Suprapubic skin (tissue), 4 donors: Measurements from ENCODE around the gene HOATZ. TPM values are rescaled to one million over a fixed set of nuclear protein-coding genes. Genes with fewer than 3 reads are reported as not detected.

ENCODE experiments used
- DNase-seq, 2 donors: peaks; one replicate each; pipeline ENCODE4 v3.0.0-alpha.2; 2019; ENCODE audit warnings: low spot score in 2 of 2
- H3K27ac ChIP-seq: fragments of 200-600 bp; sonication (generic); one replicate; pipeline ENCODE4 v1.5.1; 2019
- H3K27me3 ChIP-seq: fragments of 200-600 bp; sonication (generic); one replicate; pipeline ENCODE4 v1.5.1; 2019
- H3K36me3 ChIP-seq: fragments of 200-600 bp; sonication (generic); one replicate; pipeline ENCODE4 v1.5.1; 2019
- H3K4me1 ChIP-seq: fragments of 200-600 bp; sonication (generic); one replicate; pipeline ENCODE4 v1.5.1; 2019
- H3K4me3 ChIP-seq: fragments of 200-600 bp; sonication (generic); one replicate; pipeline ENCODE4 v1.5.1; 2019; ENCODE audit warnings: mild to moderate bottlenecking
- H3K9me3 ChIP-seq: fragments of 200-600 bp; sonication (generic); one replicate; pipeline ENCODE4 v1.5.1; 2019
- CTCF ChIP-seq, 2 donors: fragments of 200-600 bp in 1 of 2; fragments of 450-650 bp in 1 of 2; sonication (generic) in 1 of 2; IDR thresholded peaks; one replicate each; pipeline ENCODE4 v1.5.1; 2016 to 2019; ENCODE audit warnings: antibody characterized with exemption in 2 of 2, mild to moderate bottlenecking in 1 of 2, moderate library complexity in 1 of 2
- EP300 ChIP-seq: sonication (generic); formaldehyde crosslinking; IDR thresholded peaks from one replicate; pipeline ENCODE4 v1.6.1; 2017; ENCODE audit warnings: antibody characterized with exemption
- POLR2A ChIP-seq, 2 donors: fragments of 450-650 bp; IDR thresholded peaks; one replicate each; pipeline ENCODE4 v1.6.1; 2017; ENCODE audit warnings: antibody characterized with exemption in 2 of 2, mild to moderate bottlenecking in 2 of 2, moderate library complexity in 2 of 2
- POLR2AphosphoS5 ChIP-seq, 3 donors: sonication (generic); formaldehyde crosslinking; IDR thresholded peaks; one replicate each; pipeline ENCODE4 v1.6.1; 2017; ENCODE audit warnings: antibody characterized with exemption in 3 of 3
- WGBS: methylation state at CpG from one replicate; pipeline ENCODE4 v1.1.5; 2018; 5-methylcytosine and 5-hydroxymethylcytosine counted together
- total RNA-seq, 4 donors: library from RNA; depleted of rRNA; stranded (reverse); fragments of >200 nt; gene quantifications; one replicate each; pipeline ENCODE4 v1.1.0, GENCODE V29; 2016

HOATZ gene
- total RNA-seq, 4 donors from 2014 or later, result not detected

GRCh38 chr11:111530091-111530490 is 15.5 kb downstream of the HOATZ start:
- WGBS, result 75% methylated on average over 3 of the region's 3 CpGs
- no peak for DNase-seq
- Histone ChIP-seq H3K27ac (no peak overlapping the region), H3K4me1 (no peaks in the 10 kb centered on the region), H3K27me3 (peaks cover 6% of the 10 kb centered on the region), H3K36me3 (no peaks in the 10 kb centered on the region), H3K4me3 (no peak overlapping the region), H3K9me3 (no peaks in the 10 kb centered on the region)
- TF ChIP-seq POLR2AphosphoS5 (IDR thresholded peaks at IDR 0.05) (no peak), CTCF (IDR thresholded peaks at IDR 0.05) (no peak), EP300 (no peak), POLR2A (IDR thresholded peaks at IDR 0.05) (no peak)

DNA sequence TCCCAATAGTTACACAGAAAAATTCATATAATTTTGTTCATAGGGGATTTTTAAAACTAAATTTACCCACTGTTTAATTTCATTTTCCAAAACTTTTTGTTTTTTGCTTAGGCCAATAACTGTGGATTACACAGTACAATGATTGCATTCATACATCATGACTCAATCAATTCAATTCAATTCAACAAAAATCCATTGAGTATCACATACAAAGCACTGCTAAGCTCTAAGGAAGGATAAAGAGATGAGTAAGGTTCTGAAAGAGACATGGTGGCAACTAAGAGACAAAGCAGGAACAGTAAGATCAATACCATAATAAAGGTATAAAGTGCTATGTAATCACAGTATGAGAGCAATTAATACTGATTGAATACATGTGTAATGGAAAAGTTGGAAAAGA is 16.6 kb downstream of the HOATZ start:
- H3K27me3 ChIP-seq, result peaks cover 13% of the 10 kb centered on the region
- no peak for DNase-seq
- H3K4me1 ChIP-seq, result no peaks in the 10 kb centered on the region
- H3K36me3 ChIP-seq, result no peaks in the 10 kb centered on the region
- TF ChIP-seq CTCF (IDR thresholded peaks at IDR 0.05), result no peak
- TF ChIP-seq EP300, result no peak
- TF ChIP-seq POLR2AphosphoS5 (IDR thresholded peaks at IDR 0.05), result no peak
- TF ChIP-seq POLR2A (IDR thresholded peaks at IDR 0.05), result no peak
- H3K9me3 ChIP-seq, result no peaks in the 10 kb centered on the region
- no peak overlapping the region for H3K27ac ChIP-seq
- no peak overlapping the region for H3K4me3 ChIP-seq

GRCh38 chr11:111531687-111532364 is 17.2 kb downstream of the HOATZ start:
- no peak for DNase-seq
- Histone ChIP-seq H3K36me3 (no peaks in the 10 kb centered on the region), H3K4me1 (no peaks in the 10 kb centered on the region), H3K27ac (no peak overlapping the region), H3K4me3 (no peak overlapping the region), H3K27me3 (peaks cover 13% of the 10 kb centered on the region), H3K9me3 (no peaks in the 10 kb centered on the region)
- 68% methylated on average over 9 of the region's 9 CpGs for WGBS
- TF ChIP-seq CTCF (IDR thresholded peaks at IDR 0.05), result no peak
- no peak for TF ChIP-seq POLR2A (IDR thresholded peaks at IDR 0.05)
- TF ChIP-seq EP300, result no peak

GRCh38 chr11:111532365-111532709 is 17.8 kb downstream of the HOATZ start:
- DNase-seq, result no peak
- H3K4me3 ChIP-seq, result no peak overlapping the region
- H3K27ac ChIP-seq, result no peak overlapping the region
- WGBS, result 78% methylated on average over 5 of the region's 5 CpGs
- peaks cover 13% of the 10 kb centered on the region for H3K27me3 ChIP-seq
- no peaks in the 10 kb centered on the region for H3K9me3 ChIP-seq
- no peak for TF ChIP-seq CTCF (IDR thresholded peaks at IDR 0.05)
- TF ChIP-seq POLR2A (IDR thresholded peaks at IDR 0.05), result no peak
- TF ChIP-seq POLR2AphosphoS5 (IDR thresholded peaks at IDR 0.05), result no peak
- TF ChIP-seq EP300, result no peak
- H3K4me1 ChIP-seq, result no peaks in the 10 kb centered on the region
- H3K36me3 ChIP-seq, result no peaks in the 10 kb centered on the region

DNA sequence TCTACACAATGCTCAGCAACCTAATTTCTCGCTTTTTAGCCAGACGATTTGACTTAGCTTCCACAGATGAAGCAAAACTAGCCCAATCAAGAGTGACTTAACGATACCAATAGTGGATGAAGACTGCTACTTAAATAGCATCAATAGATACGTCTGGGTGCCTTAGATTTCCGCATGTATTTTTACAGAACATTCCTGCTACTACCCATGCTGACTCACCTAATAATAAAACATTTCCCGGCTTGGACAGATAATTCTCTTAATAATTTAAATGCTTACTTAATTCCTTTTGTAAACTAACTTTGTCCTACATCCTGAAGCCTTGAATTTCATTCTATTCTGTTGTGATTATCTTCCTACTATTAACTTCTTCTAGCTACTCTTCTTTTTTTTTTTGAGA is 20.7 kb downstream of the HOATZ start:
- no peak overlapping the region for H3K4me3 ChIP-seq
- H3K9me3 ChIP-seq, result no peaks in the 10 kb centered on the region
- no peak for DNase-seq
- TF ChIP-seq POLR2AphosphoS5 (IDR thresholded peaks at IDR 0.05) (no peak), POLR2A (IDR thresholded peaks at IDR 0.05) (no peak), CTCF (IDR thresholded peaks at IDR 0.05) (no peak), EP300 (no peak)
- H3K36me3 ChIP-seq, result no peaks in the 10 kb centered on the region
- H3K4me1 ChIP-seq, result peaks cover 4% of the 10 kb centered on the region
- H3K27me3 ChIP-seq, result peaks cover 28% of the 10 kb centered on the region
- no peak overlapping the region for H3K27ac ChIP-seq
- WGBS, result 87% methylated on average over 6 of the region's 6 CpGs
